IMR-90 (cell line): ENCODE data around the gene SRGAP3. TPM values are rescaled to one million over a fixed set of nuclear protein-coding genes. Genes with fewer than 3 reads are reported as not detected.

Experiments used
- ATAC-seq: fragments of 200-7000 bp; cut with Tn5 transposase; 2 replicates; pipeline ENCODE4 v1.9.1; 2020; ENCODE audit warnings: low read depth, mild to moderate bottlenecking, moderate library complexity
- BruUV-seq: library from RNA; stranded (reverse); fragments of 400-500 nt; replicated peaks from 2 replicates; lab custom pipeline; 2021; lab: Mats Ljungman, UMichigan
- CTCF ChIA-PET: fragments of 300-600 bp; formaldehyde crosslinking; extraction: SDS; loops from one replicate; lab custom pipeline; 2021; ENCODE audit warnings: antibody characterized with exemption; lab: Yijun Ruan, JAX
- POLR2A ChIA-PET: fragments of 300-600 bp; sonication (Branson Sonifier 250); formaldehyde crosslinking; loops from one replicate; lab custom pipeline; 2022; ENCODE audit warnings: antibody characterized with exemption; ENCODE audit not compliant: unreplicated experiment; lab: Charles Lee
- DNase-seq: peaks from one replicate; pipeline ENCODE4 v3.0.0; 2013
- H2AFZ ChIP-seq: replicated peaks from 2 replicates; pipeline ENCODE3; 2013; ENCODE audit warnings: low read length, mild to moderate bottlenecking; ENCODE audit not compliant: poor library complexity
- H2AK5ac ChIP-seq: 2 replicates; pipeline ENCODE4 v1.6.1; 2013; ENCODE audit warnings: low read depth, low read length, inconsistent platforms
- H2AK9ac ChIP-seq: replicated peaks from 2 replicates; pipeline ENCODE3; 2013; ENCODE audit warnings: mild to moderate bottlenecking, low read depth, low read length, moderate library complexity; ENCODE audit not compliant: poor library complexity
- H2BK120ac ChIP-seq: 2 replicates; pipeline ENCODE4 v1.6.1; 2013; ENCODE audit warnings: low read depth, low read length, inconsistent platforms
- H2BK15ac ChIP-seq: 3 replicates; pipeline ENCODE4 v1.6.1; 2013; ENCODE audit warnings: low read depth, low read length, inconsistent platforms
- H2BK20ac ChIP-seq: 2 replicates; pipeline ENCODE4 v1.6.1; 2013; ENCODE audit warnings: low read depth, mild to moderate bottlenecking, inconsistent platforms, low read length, moderate library complexity
- H2BK5ac ChIP-seq: 2 replicates; pipeline ENCODE4 v1.6.1; 2013; ENCODE audit warnings: mild to moderate bottlenecking, low read depth, low read length, inconsistent platforms; ENCODE audit not compliant: poor library complexity, severe bottlenecking
- H3K14ac ChIP-seq: replicated peaks from 2 replicates; pipeline ENCODE4 v1.6.1; 2013; ENCODE audit warnings: low read depth, low read length, inconsistent platforms
- H3K18ac ChIP-seq: 2 replicates; pipeline ENCODE4 v1.6.1; 2013; ENCODE audit warnings: low read depth, low read length, control low read depth
- H3K23ac ChIP-seq: 2 replicates; pipeline ENCODE4 v1.6.1; 2013; ENCODE audit warnings: low read depth, low read length, inconsistent platforms
- H3K27ac ChIP-seq: 2 replicates; pipeline ENCODE4 v1.5.1; 2013; ENCODE audit warnings: mild to moderate bottlenecking, control low read depth, low read length; ENCODE audit not compliant: insufficient read depth
- H3K27me3 ChIP-seq: 2 replicates; pipeline ENCODE4 v1.6.1; 2013; ENCODE audit warnings: low read length; ENCODE audit not compliant: control insufficient read depth, insufficient read depth
- H3K36me3 ChIP-seq: 2 replicates; pipeline ENCODE4 v1.6.1; 2013; ENCODE audit warnings: low read length, mixed read lengths; ENCODE audit not compliant: control insufficient read depth, insufficient read depth
- H3K4ac ChIP-seq: 2 replicates; pipeline ENCODE4 v1.6.1; 2013; ENCODE audit warnings: low read depth, low read length, inconsistent platforms
- H3K4me1 ChIP-seq: 2 replicates; pipeline ENCODE4 v1.6.1; 2013; ENCODE audit warnings: low read length, mixed read lengths; ENCODE audit not compliant: control insufficient read depth, insufficient read depth
- H3K4me2 ChIP-seq: 2 replicates; pipeline ENCODE4 v1.6.1; 2013; ENCODE audit warnings: low read depth, mild to moderate bottlenecking, control low read depth, low read length, moderate library complexity
- H3K4me3 ChIP-seq: 2 replicates; pipeline ENCODE4 v1.5.1; 2013; ENCODE audit warnings: low read depth, mild to moderate bottlenecking, control low read depth, low read length, moderate library complexity; ENCODE audit not compliant: insufficient read depth
- H3K56ac ChIP-seq: 2 replicates; pipeline ENCODE4 v1.6.1; 2013; ENCODE audit warnings: low read length, inconsistent platforms; ENCODE audit not compliant: insufficient read depth; ENCODE audit errors: extremely low read depth
- H3K79me1 ChIP-seq, 2 experiments: 2 replicates each; pipeline ENCODE4 v1.6.1; 2013; ENCODE audit warnings: low read length in 2 of 2, inconsistent platforms in 1 of 2, low read depth in 1 of 2
- H3K9ac ChIP-seq: 2 replicates; pipeline ENCODE4 v1.6.1; 2013; ENCODE audit warnings: low read depth, low read length, control low read depth
- H3K9me1 ChIP-seq: 2 replicates; pipeline ENCODE4 v1.6.1; 2013; ENCODE audit warnings: low read length, inconsistent platforms; ENCODE audit not compliant: insufficient read depth
- H3K9me3 ChIP-seq: 2 replicates; pipeline ENCODE4 v1.6.1; 2013; ENCODE audit warnings: low read length; ENCODE audit not compliant: control insufficient read depth, insufficient read depth
- H4K20me1 ChIP-seq: 2 replicates; pipeline ENCODE4 v1.6.1; 2013; ENCODE audit warnings: low read length, inconsistent platforms; ENCODE audit not compliant: insufficient read depth
- H4K5ac ChIP-seq: 2 replicates; pipeline ENCODE4 v1.6.1; 2013; ENCODE audit warnings: mild to moderate bottlenecking, low read depth, low read length, control low read depth
- H4K8ac ChIP-seq, 2 experiments: 2 replicates each; pipeline ENCODE4 v1.6.1; 2013; ENCODE audit warnings: low read depth in 2 of 2, low read length in 2 of 2, control low read depth in 1 of 2, inconsistent platforms in 1 of 2
- H4K91ac ChIP-seq: 2 replicates; pipeline ENCODE4 v1.6.1; 2013; ENCODE audit warnings: low read depth, low read length, inconsistent platforms; ENCODE audit not compliant: insufficient read depth
- BHLHE40 ChIP-seq: fragments of 150-350 bp; IDR thresholded peaks from 2 replicates; pipeline ENCODE4 v1.6.1; 2016; ENCODE audit warnings: mild to moderate bottlenecking, low read depth, low read length
- CEBPB ChIP-seq: IDR thresholded peaks from 2 replicates; pipeline ENCODE4 v1.6.1; 2012; ENCODE audit warnings: low read depth, low read length, improper control_type of control experiment
- CHD1 ChIP-seq: IDR thresholded peaks from 2 replicates; pipeline ENCODE4 v1.6.1; 2012; ENCODE audit warnings: low read depth, low read length, improper control_type of control experiment
- CTCF ChIP-seq: conservative IDR thresholded peaks from 2 replicates; pipeline ENCODE4 v1.5.1; 2012; ENCODE audit warnings: mild to moderate bottlenecking, low read depth, low read length, improper control_type of control experiment
- FOS ChIP-seq: fragments of 150-350 bp; IDR thresholded peaks from 2 replicates; pipeline ENCODE4 v1.6.1; 2016; ENCODE audit warnings: low read depth, low read length
- MAFK ChIP-seq: IDR thresholded peaks from 2 replicates; pipeline ENCODE4 v1.6.1; 2012; ENCODE audit warnings: low read depth, low read length, improper control_type of control experiment
- MAZ ChIP-seq: IDR thresholded peaks from 2 replicates; pipeline ENCODE4 v1.6.1; 2012; ENCODE audit warnings: low read depth, mild to moderate bottlenecking, low read length, improper control_type of control experiment, moderate library complexity, borderline replicate concordance
- MXI1 ChIP-seq: IDR thresholded peaks from 2 replicates; pipeline ENCODE4 v1.6.1; 2012; ENCODE audit warnings: low read depth, mild to moderate bottlenecking, low read length, moderate library complexity, borderline replicate concordance
- NFE2L2 ChIP-seq: fragments of 150-350 bp; IDR thresholded peaks from 2 replicates; pipeline ENCODE4 v1.6.1; 2016; ENCODE audit warnings: low read depth, mild to moderate bottlenecking, low read length
- POLR2A ChIP-seq: IDR thresholded peaks from 2 replicates; pipeline ENCODE4 v1.6.1; 2012; ENCODE audit warnings: mild to moderate bottlenecking, low read depth, low read length
- RAD21 ChIP-seq: IDR thresholded peaks from 2 replicates; pipeline ENCODE4 v1.6.1; 2012; ENCODE audit warnings: low read length, improper control_type of control experiment
- RCOR1 ChIP-seq: IDR thresholded peaks from 2 replicates; pipeline ENCODE4 v1.6.1; 2012; ENCODE audit warnings: mild to moderate bottlenecking, low read length, improper control_type of control experiment; ENCODE audit not compliant: insufficient replicate concordance
- RFX5 ChIP-seq: IDR thresholded peaks from 2 replicates; pipeline ENCODE4 v1.8.0; 2012; ENCODE audit warnings: low read depth, mild to moderate bottlenecking, low read length, moderate library complexity
- SMC3 ChIP-seq: fragments of 150-350 bp; IDR thresholded peaks from 2 replicates; pipeline ENCODE4 v1.6.1; 2016; ENCODE audit warnings: low read depth, mild to moderate bottlenecking, antibody characterized with exemption, low read length, moderate library complexity
- WGBS, 2 experiments: methylation state at CpG; one replicate each; pipeline versions ENCODE4 v1.1.5 to v1.1.7; 2013; ENCODE audit warnings: missing lambda C conversion rate in 2 of 2; ENCODE audit not compliant: insufficient read length in 1 of 2; ENCODE audit errors: extremely low coverage in 2 of 2; 5-methylcytosine and 5-hydroxymethylcytosine counted together
- dilution Hi-C: fragments of 300-500 bp; cut with HindIII; formaldehyde crosslinking; loops from one replicate; pipeline ENCODE4 v1.14.3; 2018; ENCODE audit warnings: low sequenced_read_pairs; ENCODE audit not compliant: unreplicated experiment
- in situ Hi-C: fragments of 300-500 bp; cut with MboI; formaldehyde crosslinking; loops from 3 replicates; pipeline ENCODE4 v1.14.3; 2019; ENCODE audit warnings: low sequenced_read_pairs, inconsistent platforms, mixed read lengths
- intact Hi-C: fragments of 100-400 bp; cut with micrococcal nuclease; formaldehyde crosslinking; loops from 2 replicates; pipeline ENCODE4 v1.10.0; 2022
- polyA plus RNA-seq, 3 experiments: library from polyadenylated mRNA; depleted of rRNA; stranded (reverse); fragments of >200 nt; gene quantifications; 2 replicates each; pipeline ENCODE4 v1.2.3, GENCODE V29; 2012; ENCODE audit warnings: low replicate concordance in 1 of 3
- total RNA-seq: library from RNA; depleted of rRNA; stranded (reverse); fragments of >200 nt; gene quantifications from 2 replicates; pipeline ENCODE4 v1.2.3, GENCODE V29; 2012
- TF ChIP-seq, protein P1 (sequence below): fragments of 150-350 bp; IDR thresholded peaks from 2 replicates; pipeline ENCODE4 v1.6.1; 2017; ENCODE audit warnings: mild to moderate bottlenecking, antibody characterized with exemption, low read length, low read depth
- TF ChIP-seq, protein P2 (sequence below): fragments of 150-350 bp; IDR thresholded peaks from 2 replicates; pipeline ENCODE4 v1.6.1; 2016; ENCODE audit warnings: low read depth, mild to moderate bottlenecking, low read length, moderate library complexity, borderline replicate concordance

Gene SRGAP3
- total and polyA plus RNA-seq, 2 of the 4 experiments (the other 2 are of a cell fraction) = 0.68 to 1.4 TPM

- no peak overlapping the region for H4K8ac ChIP-seq
- no peak overlapping the region for H3K18ac ChIP-seq
- peaks cover 5% of the 10 kb centered on the region for H3K4me1 ChIP-seq
- no peak overlapping the region for H4K5ac ChIP-seq
- H3K23ac ChIP-seq = no peak overlapping the region
- dilution Hi-C loops (no loop called here), intact Hi-C loops (loop anchor here (10.0 kb wide), 2 partner anchors 302 to 522 kb away; no protein-coding TSS in a partner anchor), in situ Hi-C loops (loop anchor here (10.0 kb wide), 1 partner anchor 192 kb away; no protein-coding TSS in a partner anchor)
- H2BK120ac ChIP-seq = no peak overlapping the region
- no peak overlapping the region for H2AFZ ChIP-seq
- H4K91ac ChIP-seq = no peak overlapping the region
- H4K20me1 ChIP-seq = no peaks in the 10 kb centered on the region
- H2BK15ac ChIP-seq = no peak overlapping the region
- ChIA-PET POLR2A (no interaction called here), CTCF (interaction anchor here (0.8 kb wide), 1 partner anchor 28 kb away, joined by 3 read pairs; no protein-coding TSS in a partner anchor)
- H2BK20ac ChIP-seq = no peak overlapping the region
- peaks cover 2% of the 10 kb centered on the region; the same call in 1 of the 2 replicates for H3K27me3 ChIP-seq
- no peak overlapping the region for H3K14ac ChIP-seq
- WGBS, 2 experiments = no CpG with 5 or more reads among the region's 3 CpGs
- H2AK5ac ChIP-seq = no peak overlapping the region
- H3K9me3 ChIP-seq = no peaks in the 10 kb centered on the region
- no peak overlapping the region for H3K9ac ChIP-seq
- no peak overlapping the region for H3K4me2 ChIP-seq
- H3K36me3 ChIP-seq = no peaks in the 10 kb centered on the region
- DNase-seq = no peak
- H2AK9ac ChIP-seq = no peak overlapping the region
- peaks cover 10 to 12% of the 10 kb centered on the region in 2 experiments; a peak in 3 of 4 replicates for H3K79me1 ChIP-seq
- H3K4ac ChIP-seq = no peak overlapping the region
- no peak overlapping the region for H3K4me3 ChIP-seq
- TF ChIP-seq MXI1 (no peak), RCOR1 (no peak), NFE2L2 (no peak), POLR2A (no peak), SMC3 (no peak), MAZ (no peak), CEBPB (no peak), RFX5 (no peak), RAD21 (no peak), CHD1 (no peak), MAFK (no peak), CTCF (no peak), BHLHE40 (no peak), FOS (no peak)
- TF ChIP-seq, protein P1, sequence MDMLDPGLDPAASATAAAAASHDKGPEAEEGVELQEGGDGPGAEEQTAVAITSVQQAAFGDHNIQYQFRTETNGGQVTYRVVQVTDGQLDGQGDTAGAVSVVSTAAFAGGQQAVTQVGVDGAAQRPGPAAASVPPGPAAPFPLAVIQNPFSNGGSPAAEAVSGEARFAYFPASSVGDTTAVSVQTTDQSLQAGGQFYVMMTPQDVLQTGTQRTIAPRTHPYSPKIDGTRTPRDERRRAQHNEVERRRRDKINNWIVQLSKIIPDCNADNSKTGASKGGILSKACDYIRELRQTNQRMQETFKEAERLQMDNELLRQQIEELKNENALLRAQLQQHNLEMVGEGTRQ = no peak
- TF ChIP-seq, protein P2, sequence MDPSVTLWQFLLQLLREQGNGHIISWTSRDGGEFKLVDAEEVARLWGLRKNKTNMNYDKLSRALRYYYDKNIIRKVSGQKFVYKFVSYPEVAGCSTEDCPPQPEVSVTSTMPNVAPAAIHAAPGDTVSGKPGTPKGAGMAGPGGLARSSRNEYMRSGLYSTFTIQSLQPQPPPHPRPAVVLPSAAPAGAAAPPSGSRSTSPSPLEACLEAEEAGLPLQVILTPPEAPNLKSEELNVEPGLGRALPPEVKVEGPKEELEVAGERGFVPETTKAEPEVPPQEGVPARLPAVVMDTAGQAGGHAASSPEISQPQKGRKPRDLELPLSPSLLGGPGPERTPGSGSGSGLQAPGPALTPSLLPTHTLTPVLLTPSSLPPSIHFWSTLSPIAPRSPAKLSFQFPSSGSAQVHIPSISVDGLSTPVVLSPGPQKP = no peak
- H3K56ac ChIP-seq = no peak overlapping the region
- H3K9me1 ChIP-seq = no peaks in the 10 kb centered on the region
- no TSS peak for BruUV-seq
- no peak overlapping the region for H2BK5ac ChIP-seq
- no peak for ATAC-seq
- H3K27ac ChIP-seq = no peak overlapping the region
These were observed 282.6 kb downstream of the SRGAP3 start for GRCh38 chr3:8966820-8967348.
